Lower leg skin (tissue), 3 donors: Measurements from ENCODE around the gene SEMA7A.

Experiments used
- POLR2A ChIP-seq, 2 donors: fragments of 450-650 bp; IDR thresholded peaks; one replicate each; pipeline ENCODE4 v1.6.1; 2016 to 2017; ENCODE audit warnings: antibody characterized with exemption in 2 of 2, mild to moderate bottlenecking in 1 of 2, moderate library complexity in 1 of 2
- TF ChIP-seq, protein P1 (sequence below), 3 donors: fragments of 450-650 bp; IDR thresholded peaks; one replicate each; pipeline ENCODE4 v1.5.1; 2016; ENCODE audit warnings: antibody characterized with exemption in 3 of 3, mild to moderate bottlenecking in 3 of 3, moderate library complexity in 2 of 3

DNA sequence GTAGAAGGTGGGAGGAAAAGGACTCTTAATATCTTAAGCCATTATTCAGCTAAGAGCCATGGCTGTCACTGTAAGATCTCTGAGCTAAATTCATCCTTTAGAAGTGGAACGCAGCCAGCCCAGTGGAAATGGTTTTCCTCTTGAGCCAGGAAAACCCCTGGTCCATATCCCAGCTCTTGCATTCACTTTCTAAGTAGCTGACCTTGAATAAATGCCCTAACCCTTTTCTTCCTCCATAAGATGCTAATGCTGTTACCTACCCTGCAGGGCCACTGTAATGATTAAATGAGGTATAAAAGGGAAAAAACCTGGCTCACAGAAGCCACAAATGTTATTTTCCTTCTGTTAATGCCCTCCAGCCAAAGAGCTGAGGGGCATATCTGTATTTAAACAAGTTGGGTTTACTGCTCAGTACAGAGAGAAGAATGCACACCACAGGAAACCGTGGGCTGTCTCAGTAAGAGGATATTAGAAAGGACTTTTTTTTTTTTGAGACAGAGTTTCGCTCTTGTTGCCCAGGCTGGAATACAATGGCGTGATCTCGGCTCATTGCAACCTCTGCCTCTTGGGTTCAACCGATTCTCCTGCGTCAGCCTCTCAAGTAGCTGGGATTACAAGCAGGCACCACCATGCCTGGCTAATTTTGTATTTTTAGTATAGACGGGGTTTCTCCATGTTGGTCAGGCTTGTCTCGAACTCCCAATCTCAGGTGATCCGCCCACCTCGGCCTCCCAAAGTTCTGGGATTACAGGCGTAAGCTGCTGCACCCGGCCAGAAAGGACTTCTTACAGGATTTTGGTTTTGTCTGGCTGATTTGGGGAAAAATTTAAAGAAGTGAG is 20.4 kb upstream of the SEMA7A start:
- TF ChIP-seq, protein P1, sequence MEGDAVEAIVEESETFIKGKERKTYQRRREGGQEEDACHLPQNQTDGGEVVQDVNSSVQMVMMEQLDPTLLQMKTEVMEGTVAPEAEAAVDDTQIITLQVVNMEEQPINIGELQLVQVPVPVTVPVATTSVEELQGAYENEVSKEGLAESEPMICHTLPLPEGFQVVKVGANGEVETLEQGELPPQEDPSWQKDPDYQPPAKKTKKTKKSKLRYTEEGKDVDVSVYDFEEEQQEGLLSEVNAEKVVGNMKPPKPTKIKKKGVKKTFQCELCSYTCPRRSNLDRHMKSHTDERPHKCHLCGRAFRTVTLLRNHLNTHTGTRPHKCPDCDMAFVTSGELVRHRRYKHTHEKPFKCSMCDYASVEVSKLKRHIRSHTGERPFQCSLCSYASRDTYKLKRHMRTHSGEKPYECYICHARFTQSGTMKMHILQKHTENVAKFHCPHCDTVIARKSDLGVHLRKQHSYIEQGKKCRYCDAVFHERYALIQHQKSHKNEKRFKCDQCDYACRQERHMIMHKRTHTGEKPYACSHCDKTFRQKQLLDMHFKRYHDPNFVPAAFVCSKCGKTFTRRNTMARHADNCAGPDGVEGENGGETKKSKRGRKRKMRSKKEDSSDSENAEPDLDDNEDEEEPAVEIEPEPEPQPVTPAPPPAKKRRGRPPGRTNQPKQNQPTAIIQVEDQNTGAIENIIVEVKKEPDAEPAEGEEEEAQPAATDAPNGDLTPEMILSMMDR (IDR thresholded peaks at IDR 0.05), result no peak
- TF ChIP-seq POLR2A (IDR thresholded peaks at IDR 0.05), result no peak
